Measurements from ENCODE around the gene TTLL11.

The TTLL11 gene

GRCh38 chr9:121814594-121814993 lies 278.5 kb downstream of the TTLL11 start:
- no peak for DNase-seq (ENCODE audit: extremely low read depth, insufficient read length)
- Histone ChIP-seq H3K27me3 (replicated peaks; ENCODE audit: control insufficient read depth, insufficient read depth, low read length) (no peaks in the 10 kb centered on the region; the same call in 1 of the 2 replicates), H3K4me3 (replicated peaks; ENCODE audit: low read depth, low read length) (no peak overlapping the region), H3K36me3 (ENCODE audit: control insufficient read depth, insufficient read depth, low read length) (no peaks in the 10 kb centered on the region)
- TF ChIP-seq CTCF (IDR thresholded peaks at IDR 0.05; ENCODE audit: insufficient read depth, low read length, poor library complexity, severe bottlenecking), result no peak

DNA sequence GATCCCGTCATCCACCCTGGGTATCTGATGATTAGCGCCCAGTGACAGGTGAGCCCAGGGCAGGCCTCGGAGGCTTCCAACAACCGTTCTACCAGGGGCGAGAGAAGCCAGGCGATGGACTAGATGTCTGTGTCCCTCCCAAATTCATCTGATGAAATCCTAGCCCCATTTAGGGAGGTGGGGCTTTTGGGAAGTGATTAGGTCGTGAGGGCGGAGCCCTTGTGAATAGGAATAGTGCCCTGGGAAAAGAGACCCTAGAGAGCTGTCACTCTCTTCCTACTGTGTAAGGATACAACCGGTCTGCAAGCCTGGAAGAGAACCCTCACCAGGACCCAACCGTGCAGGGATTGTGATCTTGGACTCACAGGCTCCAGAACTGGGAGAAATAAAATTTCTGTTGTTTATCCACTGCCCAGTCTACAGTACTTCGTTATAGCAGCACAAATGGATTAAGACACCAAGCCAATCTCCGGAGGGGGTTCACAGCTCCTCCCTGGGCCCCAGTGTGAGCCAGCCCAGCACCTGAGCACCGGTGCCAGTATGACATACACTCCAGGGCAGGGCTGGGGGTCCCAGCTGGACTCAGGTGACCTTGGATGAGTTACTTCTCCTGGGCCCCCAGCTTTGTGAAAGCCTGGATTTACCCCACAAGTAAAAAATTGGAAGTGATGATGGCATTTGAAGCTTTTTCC lies 279.4 kb downstream of the TTLL11 start:
- no peak for TF ChIP-seq CTCF (IDR thresholded peaks at IDR 0.05; ENCODE audit: insufficient read depth, low read length, poor library complexity, severe bottlenecking)
- Histone ChIP-seq H3K27me3 (replicated peaks; ENCODE audit: control insufficient read depth, insufficient read depth, low read length) (no peaks in the 10 kb centered on the region; the same call in 1 of the 2 replicates), H3K4me3 (replicated peaks; ENCODE audit: low read depth, low read length) (no peak overlapping the region), H3K36me3 (ENCODE audit: control insufficient read depth, insufficient read depth, low read length) (no peaks in the 10 kb centered on the region)
- DNase-seq (ENCODE audit: extremely low read depth, insufficient read length), result no peak

DNA sequence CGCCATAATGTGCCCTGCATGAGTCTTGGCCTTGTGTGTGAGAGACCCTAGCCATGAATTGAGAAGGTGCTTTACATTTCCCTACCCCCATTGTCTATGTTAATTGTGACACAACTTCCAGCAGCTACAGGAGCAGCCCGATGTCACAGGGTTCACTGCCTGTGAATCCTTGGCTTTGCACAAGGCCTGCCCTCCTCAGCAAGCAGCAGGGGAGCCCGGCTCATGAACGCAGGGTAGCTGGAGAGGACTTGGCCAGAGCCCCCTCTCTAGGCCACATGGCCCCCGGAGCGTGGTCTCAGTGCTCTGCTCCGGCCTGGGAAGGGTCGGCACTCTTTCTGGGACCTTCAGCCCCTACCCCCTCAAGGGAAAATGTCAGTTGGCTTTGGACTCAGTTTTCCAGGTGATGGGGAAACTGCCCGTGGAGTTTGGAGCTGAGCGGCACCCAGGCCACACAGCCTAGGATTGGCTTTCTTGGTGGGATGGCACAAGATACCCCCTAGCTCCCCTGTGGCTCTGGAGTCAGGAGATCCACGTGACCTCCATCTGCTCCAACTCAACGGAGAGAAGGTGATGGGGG lies 280.9 kb downstream of the TTLL11 start:
- H3K4me3 ChIP-seq (replicated peaks; ENCODE audit: low read depth, low read length), result no peak overlapping the region
- no peak for DNase-seq (ENCODE audit: extremely low read depth, insufficient read length)
- TF ChIP-seq CTCF (IDR thresholded peaks at IDR 0.05; ENCODE audit: insufficient read depth, low read length, poor library complexity, severe bottlenecking), result no peak
- no peaks in the 10 kb centered on the region for H3K27me3 ChIP-seq (replicated peaks; ENCODE audit: control insufficient read depth, insufficient read depth, low read length)
- no peaks in the 10 kb centered on the region for H3K36me3 ChIP-seq (ENCODE audit: control insufficient read depth, insufficient read depth, low read length)

- Histone ChIP-seq H3K4me3 (replicated peaks; ENCODE audit: low read depth, low read length) (no peak overlapping the region), H3K36me3 (ENCODE audit: control insufficient read depth, insufficient read depth, low read length) (no peaks in the 10 kb centered on the region), H3K27me3 (replicated peaks; ENCODE audit: control insufficient read depth, insufficient read depth, low read length) (no peaks in the 10 kb centered on the region)
- no peak for DNase-seq (ENCODE audit: extremely low read depth, insufficient read length)
- TF ChIP-seq CTCF (IDR thresholded peaks at IDR 0.05; ENCODE audit: insufficient read depth, low read length, poor library complexity, severe bottlenecking), result no peak
Observed at GRCh38 chr9:121811751-121812150, 281.4 kb downstream of the TTLL11 start.

DNA sequence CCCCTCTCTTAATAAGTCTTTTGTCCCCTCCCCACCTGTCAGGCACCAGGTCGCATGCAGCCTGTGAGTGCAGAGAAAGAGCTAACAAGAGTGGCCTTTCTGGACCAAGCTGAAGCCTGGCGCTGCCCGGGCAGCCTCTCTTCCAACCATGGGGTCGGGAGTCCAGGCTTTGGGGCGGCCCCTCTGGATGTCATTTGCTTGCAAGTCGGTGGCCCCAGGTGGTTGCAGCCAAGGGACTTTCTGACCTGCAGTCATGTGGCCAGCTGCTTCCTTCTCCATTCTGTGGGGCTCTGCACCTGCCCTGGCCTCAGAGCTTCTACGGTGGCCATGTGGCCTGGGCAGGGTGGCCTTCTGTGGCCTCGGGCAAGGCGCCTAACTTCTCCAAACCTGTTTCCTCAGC lies 282.0 kb downstream of the TTLL11 start:
- H3K36me3 ChIP-seq (ENCODE audit: control insufficient read depth, insufficient read depth, low read length), result no peaks in the 10 kb centered on the region
- TF ChIP-seq CTCF (IDR thresholded peaks at IDR 0.05; ENCODE audit: insufficient read depth, low read length, poor library complexity, severe bottlenecking), result no peak
- H3K27me3 ChIP-seq (replicated peaks; ENCODE audit: control insufficient read depth, insufficient read depth, low read length), result no peaks in the 10 kb centered on the region
- no peak for DNase-seq (ENCODE audit: extremely low read depth, insufficient read length)
- no peak overlapping the region for H3K4me3 ChIP-seq (replicated peaks; ENCODE audit: low read depth, low read length)
